Measurements from ENCODE around the gene ATPAF1.

Gene ATPAF1

GRCh38 chr1:46603858-46604549, 64.2 kb downstream of the ATPAF1 start, which contains the start of gene MKNK1:
Gene MKNK1, minus strand, starts transcription at chr1:46604268. Its CDS starts 20,941 bp downstream, at chr1:46583327.
- Histone ChIP-seq H3K36me3 (ENCODE audit: insufficient read depth, low read length) (no peaks in the 10 kb centered on the region), H4K20me1 (ENCODE audit: insufficient read depth, low read length) (no peaks in the 10 kb centered on the region), H2AFZ (ENCODE audit: low read length) (no peak within 1 kb of the TSS), H3K9me3 (ENCODE audit: low read length) (no peaks in the 10 kb centered on the region), H3K4me3 (ENCODE audit: low read depth, low read length, poor library complexity, severe bottlenecking) (peak within 1 kb of the TSS; percentile 76), H3K4me1 (ENCODE audit: insufficient read depth, low read length, severe bottlenecking) (peaks cover 17% of the 10 kb centered on the region), H3F3A (ENCODE audit: insufficient read depth, low read length) (no peaks in the 10 kb centered on the region), H3K27ac (ENCODE audit: low read depth, low read length, poor library complexity, severe bottlenecking) (no peak within 1 kb of the TSS), H3K79me2 (ENCODE audit: insufficient read depth, low read length) (no peaks in the 10 kb centered on the region), H3K9ac (ENCODE audit: low read length) (peak within 1 kb of the TSS; percentile 71), H3K9me2 (ENCODE audit: low read depth, low read length) (no peaks in the 10 kb centered on the region), H3K27me3 (ENCODE audit: insufficient read depth, low read length) (no peaks in the 10 kb centered on the region), H3K4me2 (ENCODE audit: low read length) (peak within 1 kb of the TSS; percentile 81)
- TF ChIP-seq EZH2 (IDR thresholded peaks at IDR 0.05; ENCODE audit: borderline replicate concordance, low read length) (no peak), CTCF (IDR thresholded peaks at IDR 0.05; ENCODE audit: low read length) (peak; percentile 10; the same call in 1 of the 2 replicates)

GRCh38 chr1:46603481-46603857, 64.7 kb downstream of the ATPAF1 start:
- Histone ChIP-seq H3K27ac (ENCODE audit: low read depth, low read length, poor library complexity, severe bottlenecking) (no peak overlapping the region), H3K4me1 (ENCODE audit: insufficient read depth, low read length, severe bottlenecking) (peaks cover 17% of the 10 kb centered on the region), H3F3A (ENCODE audit: insufficient read depth, low read length) (no peaks in the 10 kb centered on the region), H3K9me2 (ENCODE audit: low read depth, low read length) (no peaks in the 10 kb centered on the region), H3K4me2 (ENCODE audit: low read length) (peak overlapping the region; percentile 81), H3K79me2 (ENCODE audit: insufficient read depth, low read length) (no peaks in the 10 kb centered on the region), H4K20me1 (ENCODE audit: insufficient read depth, low read length) (no peaks in the 10 kb centered on the region), H2AFZ (ENCODE audit: low read length) (no peak overlapping the region), H3K36me3 (ENCODE audit: insufficient read depth, low read length) (no peaks in the 10 kb centered on the region), H3K9me3 (ENCODE audit: low read length) (no peaks in the 10 kb centered on the region), H3K27me3 (ENCODE audit: insufficient read depth, low read length) (no peaks in the 10 kb centered on the region), H3K4me3 (ENCODE audit: low read depth, low read length, poor library complexity, severe bottlenecking) (peak overlapping the region; percentile 76), H3K9ac (ENCODE audit: low read length) (peak overlapping the region; percentile 71)
- TF ChIP-seq EZH2 (IDR thresholded peaks at IDR 0.05; ENCODE audit: borderline replicate concordance, low read length) (no peak), CTCF (IDR thresholded peaks at IDR 0.05; ENCODE audit: low read length) (no peak)

GRCh38 chr1:46601257-46602007, 66.7 kb downstream of the ATPAF1 start:
- Histone ChIP-seq H3K4me3 (ENCODE audit: low read depth, low read length, poor library complexity, severe bottlenecking) (no peak overlapping the region), H3K9me2 (ENCODE audit: low read depth, low read length) (no peaks in the 10 kb centered on the region), H3K79me2 (ENCODE audit: insufficient read depth, low read length) (no peaks in the 10 kb centered on the region), H3K4me1 (ENCODE audit: insufficient read depth, low read length, severe bottlenecking) (peaks cover 17% of the 10 kb centered on the region), H3K4me2 (ENCODE audit: low read length) (no peak overlapping the region), H4K20me1 (ENCODE audit: insufficient read depth, low read length) (no peaks in the 10 kb centered on the region), H3K27me3 (ENCODE audit: insufficient read depth, low read length) (no peaks in the 10 kb centered on the region), H3K9ac (ENCODE audit: low read length) (no peak overlapping the region), H3K27ac (ENCODE audit: low read depth, low read length, poor library complexity, severe bottlenecking) (no peak overlapping the region), H3K9me3 (ENCODE audit: low read length) (no peaks in the 10 kb centered on the region), H3F3A (ENCODE audit: insufficient read depth, low read length) (no peaks in the 10 kb centered on the region), H3K36me3 (ENCODE audit: insufficient read depth, low read length) (no peaks in the 10 kb centered on the region), H2AFZ (ENCODE audit: low read length) (no peak overlapping the region)
- no peak for TF ChIP-seq CTCF (IDR thresholded peaks at IDR 0.05; ENCODE audit: low read length)
- no peak for TF ChIP-seq EZH2 (IDR thresholded peaks at IDR 0.05; ENCODE audit: borderline replicate concordance, low read length)
